Measurements from ENCODE around the gene NBAS. TPM values are rescaled to one million over a fixed set of nuclear protein-coding genes. Genes with fewer than 3 reads are reported as not detected.

Gene NBAS
- total RNA-seq, 1 experiment from 2014 or later: 46.4 TPM

DNA sequence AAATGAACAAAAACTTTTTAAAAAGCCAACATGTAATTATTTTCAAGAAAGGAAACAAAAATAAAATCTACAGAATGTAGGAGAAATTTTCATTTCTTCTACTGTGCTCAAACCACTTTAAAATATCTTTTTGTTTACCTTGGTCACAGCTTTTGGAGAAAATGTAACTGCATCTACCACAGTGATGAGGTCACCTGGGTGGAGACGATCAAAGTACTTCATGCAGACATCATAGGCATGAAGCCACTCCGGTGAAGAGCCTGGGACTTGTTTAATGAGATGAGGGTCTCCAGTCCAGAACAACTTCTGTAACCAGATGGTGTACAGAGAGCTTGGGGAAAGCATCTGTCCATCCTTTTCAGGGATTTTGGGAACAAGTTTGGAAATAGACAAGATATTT lies 285.8 kb downstream of the NBAS start:
- no peak for DNase-seq (ENCODE audit: unreplicated experiment)
- Mint-ChIP-seq H3K4me1 (ENCODE audit: insufficient read depth, unreplicated experiment) (peaks cover 6% of the 10 kb centered on the region), H3K27me3 (ENCODE audit: insufficient read depth, unreplicated experiment) (no peaks in the 10 kb centered on the region), H3K36me3 (ENCODE audit: insufficient read depth, unreplicated experiment) (peaks cover 48% of the 10 kb centered on the region), H3K4me3 (ENCODE audit: unreplicated experiment) (no peak overlapping the region), H3K9me3 (ENCODE audit: unreplicated experiment) (no peaks in the 10 kb centered on the region), H3K27ac (ENCODE audit: low read depth, unreplicated experiment) (no peak overlapping the region)
- POLR2A ChIA-PET: interaction anchor here (0.6 kb wide), 1 partner anchor 1187 kb away, joined by 3 read pairs; no protein-coding TSS in a partner anchor
- TF ChIP-seq, protein P1, sequence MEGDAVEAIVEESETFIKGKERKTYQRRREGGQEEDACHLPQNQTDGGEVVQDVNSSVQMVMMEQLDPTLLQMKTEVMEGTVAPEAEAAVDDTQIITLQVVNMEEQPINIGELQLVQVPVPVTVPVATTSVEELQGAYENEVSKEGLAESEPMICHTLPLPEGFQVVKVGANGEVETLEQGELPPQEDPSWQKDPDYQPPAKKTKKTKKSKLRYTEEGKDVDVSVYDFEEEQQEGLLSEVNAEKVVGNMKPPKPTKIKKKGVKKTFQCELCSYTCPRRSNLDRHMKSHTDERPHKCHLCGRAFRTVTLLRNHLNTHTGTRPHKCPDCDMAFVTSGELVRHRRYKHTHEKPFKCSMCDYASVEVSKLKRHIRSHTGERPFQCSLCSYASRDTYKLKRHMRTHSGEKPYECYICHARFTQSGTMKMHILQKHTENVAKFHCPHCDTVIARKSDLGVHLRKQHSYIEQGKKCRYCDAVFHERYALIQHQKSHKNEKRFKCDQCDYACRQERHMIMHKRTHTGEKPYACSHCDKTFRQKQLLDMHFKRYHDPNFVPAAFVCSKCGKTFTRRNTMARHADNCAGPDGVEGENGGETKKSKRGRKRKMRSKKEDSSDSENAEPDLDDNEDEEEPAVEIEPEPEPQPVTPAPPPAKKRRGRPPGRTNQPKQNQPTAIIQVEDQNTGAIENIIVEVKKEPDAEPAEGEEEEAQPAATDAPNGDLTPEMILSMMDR (IDR thresholded peaks at IDR 0.05; ENCODE audit: unreplicated experiment): no peak
- no TSS peak for BruUV-seq (replicated peaks)
- intact Hi-C loops (cut with micrococcal nuclease): no loop called here
- CTCF ChIA-PET: interaction anchor here (0.9 kb wide), 1 partner anchor 9 kb away, joined by 3 read pairs; no protein-coding TSS in a partner anchor

DNA sequence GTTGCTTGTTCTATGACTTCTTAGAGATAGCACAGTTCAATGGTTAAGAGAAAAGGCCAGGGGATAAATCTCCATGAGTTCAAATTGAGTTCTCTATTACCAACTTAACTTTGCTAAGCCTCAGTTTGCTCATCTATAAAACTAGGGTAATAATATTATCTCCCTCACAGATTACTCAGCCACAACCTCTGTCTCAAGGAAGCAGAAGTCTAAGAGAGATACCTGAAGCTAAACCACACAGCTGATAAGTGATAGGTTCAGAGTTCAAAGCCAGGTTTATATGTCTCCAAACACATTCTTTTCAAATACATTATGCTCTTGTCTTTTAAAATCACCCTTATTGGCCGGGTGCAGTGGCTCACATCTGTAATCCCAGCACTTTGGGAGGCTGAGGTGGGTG lies 287.7 kb downstream of the NBAS start:
- intact Hi-C loops (cut with micrococcal nuclease): no loop called here
- Mint-ChIP-seq H3K36me3 (ENCODE audit: insufficient read depth, unreplicated experiment) (peaks cover 43% of the 10 kb centered on the region), H3K27me3 (ENCODE audit: insufficient read depth, unreplicated experiment) (no peaks in the 10 kb centered on the region), H3K4me3 (ENCODE audit: unreplicated experiment) (no peak overlapping the region), H3K9me3 (ENCODE audit: unreplicated experiment) (no peaks in the 10 kb centered on the region), H3K4me1 (ENCODE audit: insufficient read depth, unreplicated experiment) (peaks cover 4% of the 10 kb centered on the region), H3K27ac (ENCODE audit: low read depth, unreplicated experiment) (no peak overlapping the region)
- ChIA-PET CTCF (no interaction called here), POLR2A (no interaction called here)
- BruUV-seq (replicated peaks): no TSS peak
- TF ChIP-seq, protein P1 (IDR thresholded peaks at IDR 0.05; ENCODE audit: unreplicated experiment): no peak
- DNase-seq (ENCODE audit: unreplicated experiment): no peak

DNA sequence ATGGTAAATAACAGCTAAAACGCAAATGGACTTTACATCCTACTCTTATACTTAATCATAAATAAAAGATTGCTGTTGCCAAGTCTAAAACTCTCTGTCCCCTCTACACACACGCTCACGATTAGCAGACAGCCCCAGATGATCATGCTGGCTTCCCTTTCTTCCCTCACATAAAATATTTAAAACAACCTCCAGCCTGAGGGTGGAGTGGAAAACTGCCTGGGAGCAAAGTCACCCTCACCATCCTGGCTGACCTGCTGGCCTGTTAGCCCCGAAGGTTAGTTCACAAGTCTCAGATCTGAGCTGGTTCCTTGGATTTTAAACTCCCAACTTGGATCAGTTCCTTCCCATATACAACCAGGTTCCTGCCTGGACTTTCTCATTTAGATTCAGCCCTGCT lies 288.2 kb downstream of the NBAS start:
- H3K4me1 Mint-ChIP-seq (ENCODE audit: insufficient read depth, unreplicated experiment): no peaks in the 10 kb centered on the region
- ChIA-PET POLR2A (interaction anchor here (0.6 kb wide), 1 partner anchor 578 kb away, joined by 3 read pairs; no protein-coding TSS in a partner anchor), CTCF (no interaction called here)
- H3K27me3 Mint-ChIP-seq (ENCODE audit: insufficient read depth, unreplicated experiment): no peaks in the 10 kb centered on the region
- TF ChIP-seq, protein P1 (IDR thresholded peaks at IDR 0.05; ENCODE audit: unreplicated experiment): no peak
- DNase-seq (ENCODE audit: unreplicated experiment): no peak
- intact Hi-C loops (cut with micrococcal nuclease): no loop called here
- no peak overlapping the region for H3K27ac Mint-ChIP-seq (ENCODE audit: low read depth, unreplicated experiment)
- H3K4me3 Mint-ChIP-seq (ENCODE audit: unreplicated experiment): no peak overlapping the region
- BruUV-seq (replicated peaks): no TSS peak
- peaks cover 43% of the 10 kb centered on the region for H3K36me3 Mint-ChIP-seq (ENCODE audit: insufficient read depth, unreplicated experiment)
- no peaks in the 10 kb centered on the region for H3K9me3 Mint-ChIP-seq (ENCODE audit: unreplicated experiment)

DNA sequence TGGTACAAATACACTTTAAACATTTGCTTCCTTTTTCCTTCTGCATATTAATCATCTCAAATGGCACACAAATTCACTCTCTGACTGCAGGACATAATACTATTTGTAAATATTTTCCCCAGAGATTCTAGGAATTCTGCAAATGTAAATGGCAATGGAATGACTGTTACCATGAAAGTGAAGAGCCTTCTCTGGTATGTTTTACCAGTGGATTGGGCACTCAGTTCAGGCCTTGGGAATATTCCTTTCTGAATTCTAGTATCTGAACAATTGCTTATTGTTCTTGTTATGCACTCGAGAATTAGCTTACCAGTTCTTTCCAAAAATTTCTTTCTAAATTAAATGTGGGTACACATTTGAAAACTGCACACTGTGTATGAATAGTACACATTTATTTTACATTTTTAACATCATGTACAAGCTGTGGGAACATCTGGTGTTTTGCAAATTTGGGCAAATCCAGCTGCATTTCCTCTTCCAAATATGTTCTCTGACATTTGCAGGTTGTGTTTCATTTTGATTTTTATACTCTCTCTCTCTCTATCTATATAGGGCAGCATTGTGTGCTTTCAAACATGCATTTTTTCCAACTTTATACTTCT lies 289.1 kb downstream of the NBAS start:
- intact Hi-C loops (cut with micrococcal nuclease): no loop called here
- BruUV-seq (replicated peaks): no TSS peak
- no peak overlapping the region for H3K27ac Mint-ChIP-seq (ENCODE audit: low read depth, unreplicated experiment)
- CTCF ChIA-PET: no interaction called here
- peaks cover 43% of the 10 kb centered on the region for H3K36me3 Mint-ChIP-seq (ENCODE audit: insufficient read depth, unreplicated experiment)
- H3K9me3 Mint-ChIP-seq (ENCODE audit: unreplicated experiment): no peaks in the 10 kb centered on the region
- TF ChIP-seq, protein P1 (IDR thresholded peaks at IDR 0.05; ENCODE audit: unreplicated experiment): no peak
- no peak overlapping the region for H3K4me3 Mint-ChIP-seq (ENCODE audit: unreplicated experiment)
- POLR2A ChIA-PET: interaction anchor here (0.6 kb wide), 1 partner anchor 577 kb away, joined by 3 read pairs; no protein-coding TSS in a partner anchor
- no peaks in the 10 kb centered on the region for H3K4me1 Mint-ChIP-seq (ENCODE audit: insufficient read depth, unreplicated experiment)
- H3K27me3 Mint-ChIP-seq (ENCODE audit: insufficient read depth, unreplicated experiment): no peaks in the 10 kb centered on the region
- no peak for DNase-seq (ENCODE audit: unreplicated experiment)

Data from MCF 10A (cell line).